Activated B cell treated with CpG ODN at 0.5 μM for 24 hours (primary cell): ENCODE data around the gene UGDH. TPM values are rescaled to one million over a fixed set of nuclear protein-coding genes. Genes with fewer than 3 reads are reported as not detected.
"Not testable (repeated sequence)": the region's sequence is repeated elsewhere in the genome, so short reads cannot be mapped to it uniquely, and the experiment has no call there.

Experiments used
- ATAC-seq: fragments of 200-7000 bp; cut with Tn5 transposase; one replicate; pipeline ENCODE4 v1.10.0; 2021; ENCODE audit warnings: low read depth, mild to moderate bottlenecking, moderate library complexity
- CTCF ChIA-PET: fragments of 350-600 bp; sonication (Branson Sonifier 250); formaldehyde crosslinking; loops from one replicate; lab custom pipeline; 2021; ENCODE audit warnings: antibody characterized with exemption; lab: Charles Lee
- POLR2A ChIA-PET: fragments of 350-600 bp; sonication (Branson Sonifier 250); formaldehyde crosslinking; loops from one replicate; lab custom pipeline; 2021; ENCODE audit warnings: antibody characterized with exemption; lab: Charles Lee
- DNase-seq: peaks from one replicate; pipeline ENCODE4 v3.0.0; 2022
- H3K27ac Mint-ChIP-seq: one replicate; pipeline ENCODE4 v1.8.0; 2020; ENCODE audit warnings: mixed read lengths
- H3K27me3 Mint-ChIP-seq: one replicate; pipeline ENCODE4 v1.8.0; 2021; ENCODE audit warnings: mixed read lengths
- H3K36me3 Mint-ChIP-seq: one replicate; pipeline ENCODE4 v1.8.0; 2021; ENCODE audit warnings: low read depth, mixed read lengths
- H3K4me1 Mint-ChIP-seq: one replicate; pipeline ENCODE4 v1.8.0; 2021; ENCODE audit warnings: mixed read lengths
- H3K4me3 Mint-ChIP-seq: one replicate; pipeline ENCODE4 v1.8.0; 2020; ENCODE audit warnings: mild to moderate bottlenecking, mixed read lengths
- H3K9me3 Mint-ChIP-seq: one replicate; pipeline ENCODE4 v1.8.0; 2020; ENCODE audit warnings: mixed read lengths
- CTCF ChIP-seq: fragments of 200-600 bp; IDR thresholded peaks from one replicate; pipeline ENCODE4 v1.8.0; 2022; ENCODE audit warnings: antibody characterized with exemption, mild to moderate bottlenecking
- intact Hi-C: fragments of 100-400 bp; cut with micrococcal nuclease; formaldehyde crosslinking; loops from one replicate; pipeline ENCODE4 v1.15.1; 2024
- total RNA-seq: library from RNA; stranded (reverse); gene quantifications from 2 replicates; pipeline ENCODE4 v1.2.3, GENCODE V29; 2022

UGDH gene
- total RNA-seq, 1 donor from 2014 or later, result 43.3 TPM

- peaks cover 2% of the 10 kb centered on the region for H3K4me1 Mint-ChIP-seq
- DNase-seq (no peak), ATAC-seq (no peak)
- CTCF ChIA-PET, result interaction anchor here (0.6 kb wide), 1 partner anchor 76 kb away, joined by 5 read pairs; no protein-coding TSS in a partner anchor
- H3K27me3 Mint-ChIP-seq, result no peaks in the 10 kb centered on the region
- H3K27ac Mint-ChIP-seq, result no peak overlapping the region
- no peak overlapping the region for H3K4me3 Mint-ChIP-seq
- H3K9me3 Mint-ChIP-seq, result no peaks in the 10 kb centered on the region
- intact Hi-C loops, result no loop called here
- POLR2A ChIA-PET, result interaction anchor here (0.5 to 1.0 kb wide), 3 partner anchors 11 to 216 kb away, joined by 4 to 6 read pairs (median 4); partner anchors contain the start of gene UGDH
- TF ChIP-seq CTCF, result no peak
- peaks cover 6% of the 10 kb centered on the region for H3K36me3 Mint-ChIP-seq
Measured at GRCh38 chr4:39542611-39543012, 15.4 kb upstream of the UGDH start.

DNA sequence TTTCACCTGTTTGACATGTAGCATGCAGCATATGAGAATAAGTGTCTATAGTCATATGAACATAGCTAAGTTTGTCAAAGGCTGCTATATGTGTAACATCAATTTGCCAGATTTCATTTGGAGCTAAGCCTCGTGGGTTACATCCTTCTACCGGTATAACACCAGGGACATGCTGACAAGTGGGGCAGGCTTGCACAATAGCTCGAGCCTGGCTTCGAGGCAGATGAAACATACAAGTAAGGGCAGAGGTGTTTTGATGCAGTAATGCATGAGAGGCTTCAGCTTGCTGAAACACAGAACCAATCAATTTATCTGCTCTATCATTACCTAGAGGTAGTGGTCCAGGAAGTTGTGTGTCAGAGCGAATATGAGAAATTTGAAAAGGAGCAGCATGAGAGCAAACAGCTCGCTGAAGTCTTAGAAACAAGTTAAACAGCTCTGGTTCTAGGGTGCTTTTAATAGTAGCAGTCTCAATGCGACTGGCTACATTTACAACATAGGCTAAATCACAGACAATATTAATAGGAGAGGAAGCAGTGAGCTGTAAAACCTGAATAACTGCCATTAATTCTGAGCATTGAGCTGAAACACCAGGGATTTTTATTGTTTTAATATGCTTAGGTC is 14.9 kb upstream of the UGDH start:
- CTCF ChIA-PET, result interaction anchor here (0.6 kb wide), 1 partner anchor 75 kb away, joined by 5 read pairs; no protein-coding TSS in a partner anchor
- ATAC-seq, result no peak
- Mint-ChIP-seq H3K27ac (no peak overlapping the region), H3K9me3 (no peaks in the 10 kb centered on the region), H3K36me3 (peaks cover 4% of the 10 kb centered on the region), H3K4me3 (no peak overlapping the region), H3K4me1 (peaks cover 2% of the 10 kb centered on the region), H3K27me3 (no peaks in the 10 kb centered on the region)
- POLR2A ChIA-PET, result interaction anchor here (1.0 kb wide), 1 partner anchor 15 kb away, joined by 4 read pairs; the partner anchor contains the start of gene UGDH
- intact Hi-C loops, result no loop called here
- TF ChIP-seq CTCF, result no peak
- DNase-seq, result no peak

DNA sequence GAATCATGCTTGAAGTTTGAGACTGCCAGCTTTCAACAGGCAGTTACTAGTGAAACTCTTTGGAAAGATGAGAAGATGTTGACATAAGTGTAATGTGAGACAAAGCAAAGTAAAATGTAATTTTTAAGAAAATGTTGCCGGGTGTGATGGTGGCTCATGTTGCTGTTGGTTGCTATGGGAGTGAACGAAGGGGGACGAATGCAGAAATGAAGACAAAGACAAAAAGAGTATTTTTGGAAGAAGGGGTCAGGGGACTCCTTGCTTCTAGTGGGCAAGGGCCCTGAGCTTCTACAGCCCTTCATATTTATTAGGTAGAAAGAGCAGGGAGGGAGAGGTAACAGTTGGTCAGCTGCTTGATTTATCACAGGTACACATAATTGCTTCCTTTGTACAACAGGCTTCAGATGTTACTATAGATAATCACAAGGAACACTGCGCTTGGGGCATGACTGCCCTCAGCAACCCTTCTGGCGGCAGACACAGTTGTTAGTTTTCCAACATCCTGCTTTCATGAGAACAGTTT is 11.9 kb upstream of the UGDH start:
- POLR2A ChIA-PET, result interaction anchor here (0.6 kb wide), 1 partner anchor 90 kb away, joined by 9 read pairs; no protein-coding TSS in a partner anchor
- CTCF ChIA-PET, result no interaction called here
- TF ChIP-seq CTCF, result no peak
- intact Hi-C loops, result no loop called here
- Mint-ChIP-seq H3K4me1 (no peaks in the 10 kb centered on the region), H3K27me3 (no peaks in the 10 kb centered on the region), H3K27ac (no peak overlapping the region), H3K9me3 (no peaks in the 10 kb centered on the region), H3K4me3 (no peak overlapping the region), H3K36me3 (peaks cover 6% of the 10 kb centered on the region)
- no peak for ATAC-seq
- DNase-seq, result no peak

GRCh38 chr4:39533541-39533940 is 6.3 kb upstream of the UGDH start:
- Mint-ChIP-seq H3K4me3 (no peak overlapping the region), H3K36me3 (peaks cover 25% of the 10 kb centered on the region), H3K4me1 (peaks cover under 1% of the 10 kb centered on the region), H3K27ac (no peak overlapping the region), H3K27me3 (no peaks in the 10 kb centered on the region), H3K9me3 (peaks cover 14% of the 10 kb centered on the region)
- TF ChIP-seq CTCF, result no peak
- ATAC-seq, result no peak
- no peak for DNase-seq
- intact Hi-C loops, result no loop called here
- POLR2A ChIA-PET, result no interaction called here
- CTCF ChIA-PET, result no interaction called here

- H3K27ac Mint-ChIP-seq, ATAC-seq: not testable (repeated sequence)
Measured at GRCh38 chr4:39532237-39532636, 5.0 kb upstream of the UGDH start.

More at GRCh38 chr4:39532237-39532636, 5.0 kb upstream of the UGDH start:
- H3K9me3 Mint-ChIP-seq, result peaks cover 14% of the 10 kb centered on the region
- H3K4me3 Mint-ChIP-seq, H3K27me3 Mint-ChIP-seq, intact Hi-C loops, H3K4me1 Mint-ChIP-seq, CTCF ChIA-PET, DNase-seq, POLR2A ChIA-PET: not testable (repeated sequence)
- H3K36me3 Mint-ChIP-seq, result peaks cover 27% of the 10 kb centered on the region
